B cell (primary cell): ENCODE measurements around the gene OR13J1.

Source experiments
- CTCF ChIP-seq: fragments of 200-600 bp; IDR thresholded peaks from one replicate; pipeline ENCODE4 v1.8.0; 2022; ENCODE audit warnings: antibody characterized with exemption, mild to moderate bottlenecking
- EZH2 ChIP-seq: IDR thresholded peaks from 2 replicates; pipeline ENCODE4 v1.6.1; 2012; ENCODE audit warnings: borderline replicate concordance, low read depth, mild to moderate bottlenecking, moderate library complexity, low read length; ENCODE audit not compliant: insufficient read depth, poor library complexity, severe bottlenecking

DNA sequence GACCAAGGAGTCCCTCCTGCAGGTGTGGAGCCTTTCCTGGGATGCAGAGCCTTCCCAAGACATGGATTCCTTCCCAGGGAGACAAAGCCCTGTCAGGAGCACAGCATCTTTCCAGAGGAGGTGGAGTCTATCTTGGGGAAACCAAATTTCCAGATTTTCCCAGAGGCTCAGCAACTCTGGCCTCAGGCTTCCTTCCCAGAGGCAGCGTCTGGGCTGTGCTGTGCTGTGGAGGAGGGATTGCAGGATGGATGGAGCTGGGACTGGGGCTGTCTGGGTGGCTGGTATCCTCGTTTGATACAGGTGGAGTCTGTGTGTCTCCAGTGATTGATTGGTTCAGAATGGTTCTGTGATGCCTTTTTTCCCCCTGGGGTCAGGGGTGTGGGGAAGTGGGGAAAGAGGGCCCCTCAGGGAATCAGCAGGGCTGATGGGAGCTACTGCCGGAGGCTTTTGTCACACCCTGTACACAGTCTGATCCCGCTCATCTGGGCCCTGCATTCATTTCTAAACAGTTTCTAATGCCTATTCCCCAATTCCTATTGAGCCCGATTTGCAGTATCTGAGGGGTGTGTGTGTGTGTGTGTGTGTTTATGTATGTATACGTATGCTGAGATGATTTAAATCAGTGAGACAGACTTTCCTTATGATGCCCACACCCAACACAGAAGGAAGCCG, 16.0 kb downstream of the OR13J1 start:
- TF ChIP-seq CTCF: no peak
- no peak for TF ChIP-seq EZH2
